Glomerular endothelial cell (primary cell): ENCODE measurements around the gene LCT. TPM values are rescaled to one million over a fixed set of nuclear protein-coding genes. Genes with fewer than 3 reads are reported as not detected.
"Not testable (repeated sequence)": the region's sequence is repeated elsewhere in the genome, so short reads cannot be mapped to it uniquely, and the experiment has no call there.

Experiments
- DNase-seq: peaks from one replicate; pipeline ENCODE4 v3.0.0-alpha.2; 2011; ENCODE audit warnings: low read depth, low spot score; ENCODE audit errors: extremely low read depth
- total RNA-seq: library from RNA; depleted of rRNA; stranded (reverse); fragments of >200 nt; gene quantifications from 2 replicates; pipeline ENCODE4 v1.2.3, GENCODE V29; 2015

LCT gene
- total RNA-seq, 1 donor from 2014 or later = under 0.01 TPM

DNA sequence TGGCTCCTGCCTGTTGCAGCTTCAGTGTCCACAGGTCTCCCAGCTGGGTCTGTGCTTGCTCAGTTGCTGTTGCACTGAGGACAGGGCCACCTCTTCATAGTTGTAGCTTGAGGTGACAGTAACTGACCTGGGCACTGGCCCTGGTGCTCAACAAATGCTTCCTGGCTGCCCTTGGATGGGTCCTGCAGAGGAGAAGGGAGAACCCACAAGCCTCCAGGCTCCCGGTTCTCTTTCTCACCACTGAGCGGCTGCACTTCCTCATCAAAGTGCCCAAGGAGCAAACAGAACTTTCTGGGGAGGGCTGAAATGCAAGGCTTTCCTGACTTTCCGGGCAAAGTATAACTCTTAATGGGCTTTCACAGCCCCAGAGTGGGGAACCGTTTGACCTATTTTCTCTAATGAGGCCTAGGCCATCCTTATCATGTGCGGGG, 38.7 kb downstream of the LCT start:
- DNase-seq = no peak

DNA sequence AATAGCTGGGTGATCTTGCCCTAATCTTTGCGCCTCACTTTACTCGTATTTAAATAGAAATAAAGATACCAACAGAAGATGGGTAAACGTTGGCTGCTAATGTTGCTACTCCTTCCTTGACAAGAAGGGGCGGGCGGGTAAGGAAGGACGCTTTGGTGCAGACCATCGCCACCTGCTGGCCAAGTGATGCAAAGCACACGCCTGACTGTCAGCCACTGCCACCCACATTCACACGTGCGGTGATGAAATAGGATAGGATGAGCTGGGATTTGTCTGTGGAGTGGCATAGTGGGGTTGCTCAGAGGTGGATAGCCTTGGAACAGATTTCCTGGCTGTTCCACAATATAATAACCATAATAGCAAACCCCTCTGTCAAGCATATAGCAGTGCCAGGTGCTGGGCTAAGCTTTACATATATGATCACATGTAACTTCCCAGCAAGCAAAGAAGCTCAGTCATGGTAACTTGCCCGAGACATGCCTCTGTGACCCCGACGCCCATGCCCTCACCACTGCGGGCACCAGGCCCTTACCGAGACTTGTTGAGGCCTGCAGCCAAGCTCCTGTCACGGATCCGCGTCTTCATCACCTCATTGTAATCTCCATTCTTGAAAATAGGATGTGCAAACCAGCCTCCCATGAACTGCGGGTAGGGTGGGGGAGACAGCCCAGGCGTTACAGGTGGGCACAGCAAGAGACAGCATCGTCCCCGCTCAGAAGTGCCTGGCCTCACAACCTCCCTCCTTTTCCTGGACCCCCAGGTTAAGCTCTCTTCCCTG, 39.3 kb downstream of the LCT start:
- no peak for DNase-seq

DNA sequence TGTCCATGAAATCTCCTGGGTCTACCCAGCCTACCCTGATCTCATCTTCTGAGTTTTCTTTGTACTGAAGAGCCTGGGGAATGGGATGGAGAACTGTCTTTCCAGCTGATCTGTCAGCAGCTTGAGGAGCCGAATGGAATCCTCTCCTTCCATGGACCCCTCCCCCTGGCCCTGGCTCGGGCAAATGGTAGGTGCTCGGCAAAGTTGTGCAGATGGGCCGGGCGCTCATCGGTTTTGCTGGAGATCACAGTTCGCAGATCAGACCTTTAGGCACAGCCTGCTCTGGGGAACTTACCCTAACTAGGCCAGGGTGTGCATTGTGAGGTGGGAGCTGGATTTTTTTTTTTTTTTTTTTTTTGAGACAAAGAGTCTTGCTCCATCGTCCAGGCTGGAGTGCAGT, 40.4 kb downstream of the LCT start:
- no peak for DNase-seq

DNA sequence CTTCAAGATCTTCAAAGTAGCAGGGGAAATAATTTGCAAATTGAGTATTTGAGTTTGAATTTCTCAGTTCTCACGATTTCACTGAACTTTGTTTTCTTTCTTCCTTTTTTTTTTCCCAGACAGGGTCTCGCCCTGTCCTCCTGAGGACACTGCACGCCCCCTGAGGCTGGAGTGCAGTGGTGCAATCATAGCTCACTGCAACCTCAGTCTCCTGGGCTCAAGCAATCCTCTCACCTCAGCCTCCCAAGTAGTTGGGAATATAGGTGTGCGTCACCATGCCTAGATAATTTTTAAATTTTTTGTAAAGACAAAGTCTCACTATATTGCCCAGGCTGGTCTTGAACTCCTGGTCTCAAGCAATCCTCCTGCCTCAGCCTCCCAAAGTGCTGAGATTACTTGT, 41.3 kb downstream of the LCT start:
- DNase-seq = not testable (repeated sequence)

DNA sequence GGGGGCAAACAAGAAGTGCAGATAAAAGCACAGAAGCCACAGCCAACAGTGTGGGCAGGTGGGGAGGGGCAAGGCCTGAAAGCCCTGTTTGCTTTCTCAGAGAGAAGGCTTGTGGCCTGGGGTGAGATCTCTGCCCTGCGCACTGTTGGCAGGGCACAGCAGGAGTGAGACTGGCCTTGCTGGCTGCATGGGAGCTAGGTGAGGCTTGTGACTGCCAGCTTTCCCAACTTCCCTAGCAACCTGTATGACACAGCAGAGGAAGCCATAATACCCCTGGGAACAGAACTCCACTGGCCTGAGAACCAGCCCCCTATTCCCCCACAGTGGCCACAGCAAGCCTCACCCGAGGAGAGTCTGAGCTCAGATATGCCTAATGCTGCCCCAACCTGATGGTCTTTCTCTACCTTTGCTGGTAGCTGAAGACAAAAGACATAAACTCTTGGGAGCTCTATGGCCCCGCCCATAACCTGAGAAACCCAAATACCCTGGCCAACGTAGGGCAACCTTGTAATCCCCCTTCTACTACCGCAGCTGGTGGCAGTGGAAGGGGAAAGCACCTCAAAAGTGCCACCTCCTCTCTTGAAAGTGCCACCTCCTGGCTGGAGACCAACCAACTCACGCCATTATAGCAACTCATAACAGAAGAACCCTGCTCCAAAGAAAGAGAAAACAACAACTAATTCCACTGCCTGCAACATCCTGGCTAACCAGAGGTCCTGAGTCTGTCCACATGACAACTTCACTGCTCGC, 44.4 kb downstream of the LCT start:
- DNase-seq = no peak

DNA sequence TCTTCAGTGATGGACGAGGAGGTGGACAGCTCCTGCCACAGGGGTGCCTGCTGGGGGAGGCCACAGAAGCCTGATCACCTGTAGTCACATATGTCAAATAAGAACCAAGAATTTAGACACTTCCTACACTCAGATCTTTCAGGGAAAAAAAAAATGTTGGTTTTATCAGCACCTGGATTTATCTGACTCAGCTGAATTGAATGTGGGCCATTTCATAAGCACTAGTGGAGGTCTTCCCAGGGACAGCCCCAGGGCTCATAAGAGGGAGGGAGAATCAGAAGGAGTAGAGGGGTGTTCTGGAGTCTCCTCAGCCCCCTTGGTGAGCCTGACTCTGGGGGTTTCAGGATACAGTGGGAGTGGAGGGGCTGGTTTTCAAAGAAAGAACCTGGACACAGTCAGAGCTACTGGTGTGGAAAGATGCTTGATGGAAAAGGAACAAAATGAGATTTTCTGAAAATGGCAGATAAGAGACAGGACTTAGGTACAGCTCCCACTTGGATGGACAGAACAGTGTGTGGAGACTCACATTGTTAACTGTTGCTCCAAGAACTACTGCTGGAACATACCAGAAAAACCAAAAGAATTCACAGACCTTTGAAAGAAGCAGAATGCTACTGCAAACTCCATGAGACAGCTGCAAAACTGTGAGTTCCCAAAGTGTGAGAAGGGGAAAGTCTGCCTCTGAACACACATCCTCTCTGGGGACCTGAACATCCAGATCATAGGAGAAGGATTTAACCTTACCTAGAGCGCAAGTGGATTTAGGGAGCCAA, 45.4 kb downstream of the LCT start:
- no peak for DNase-seq

DNA sequence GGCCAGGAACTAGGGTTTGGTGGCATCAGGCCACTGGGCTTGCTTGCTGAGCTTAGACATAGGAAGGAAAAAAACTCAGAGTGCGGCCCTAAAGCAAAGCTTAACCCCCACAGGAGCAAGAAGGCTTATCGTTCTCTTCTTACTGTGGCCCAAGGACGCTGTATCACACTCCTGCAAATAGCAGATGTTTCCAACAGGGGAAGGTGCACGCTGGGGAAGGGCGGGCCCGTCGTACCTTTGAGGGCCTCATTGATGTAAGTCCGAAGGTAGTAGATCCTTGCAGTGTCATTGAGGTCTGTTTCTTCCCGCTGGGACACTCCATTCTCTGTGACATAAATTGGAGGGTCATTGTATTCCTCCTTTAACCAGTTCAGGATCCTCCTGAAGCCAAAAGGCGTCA, 46.6 kb downstream of the LCT start:
- no peak for DNase-seq

DNA sequence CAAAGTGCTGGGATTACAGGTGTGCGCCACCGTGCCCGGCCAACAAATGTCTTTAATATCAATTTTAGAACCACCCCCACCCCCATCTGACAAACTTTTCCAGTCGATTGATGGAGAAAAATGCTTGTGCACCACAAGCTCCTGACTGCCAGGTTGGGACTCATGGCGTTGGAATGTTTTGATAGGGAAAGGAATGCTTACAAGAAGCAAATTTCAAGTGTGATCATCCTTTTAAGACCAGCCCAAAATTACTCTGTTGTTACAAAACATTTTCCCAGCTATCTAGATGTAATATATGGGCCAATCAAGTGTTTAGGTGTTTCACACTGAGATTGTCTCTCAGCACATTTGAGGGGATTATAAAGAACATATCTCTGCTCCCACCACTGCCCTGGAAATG, 50.2 kb downstream of the LCT start:
- no peak for DNase-seq

DNA sequence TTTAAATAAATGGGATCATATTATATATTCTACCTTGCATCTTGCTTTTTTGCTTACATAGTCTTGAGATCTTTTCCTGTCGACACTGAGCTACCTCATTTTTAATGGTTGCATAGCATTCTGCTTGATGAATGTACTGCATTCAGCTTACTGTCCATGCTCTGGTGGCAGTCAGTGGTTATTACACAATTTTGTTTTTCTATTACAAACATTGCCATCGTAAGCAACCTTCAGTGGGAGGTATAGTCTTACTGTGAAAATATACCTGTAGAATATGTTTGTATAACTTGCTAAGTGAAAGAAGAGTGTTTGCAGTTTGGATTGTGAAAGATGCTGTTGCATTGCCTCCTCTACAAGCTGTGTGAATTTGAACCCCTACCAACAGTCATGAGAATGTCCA, 52.0 kb downstream of the LCT start:
- no peak for DNase-seq

DNA sequence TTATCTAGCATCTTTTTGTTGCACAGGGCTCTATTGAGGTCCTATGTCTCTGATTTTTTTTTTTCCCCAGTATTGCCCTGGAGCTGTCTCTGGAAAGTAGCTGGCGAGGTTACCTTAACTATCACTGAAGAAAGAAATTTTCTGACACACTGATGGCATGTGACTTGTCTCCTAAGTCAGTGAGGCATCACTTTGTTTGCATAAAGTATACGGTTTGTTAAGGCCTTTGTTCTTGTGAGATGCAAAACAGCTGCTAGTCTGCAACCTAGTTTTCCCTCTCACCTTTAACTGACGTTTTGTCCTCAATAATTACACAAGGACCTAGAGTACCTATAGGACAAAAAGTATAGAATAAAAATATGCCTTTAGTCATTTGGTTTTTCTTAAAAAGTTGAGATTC, 53.5 kb downstream of the LCT start:
- DNase-seq = no peak

DNA sequence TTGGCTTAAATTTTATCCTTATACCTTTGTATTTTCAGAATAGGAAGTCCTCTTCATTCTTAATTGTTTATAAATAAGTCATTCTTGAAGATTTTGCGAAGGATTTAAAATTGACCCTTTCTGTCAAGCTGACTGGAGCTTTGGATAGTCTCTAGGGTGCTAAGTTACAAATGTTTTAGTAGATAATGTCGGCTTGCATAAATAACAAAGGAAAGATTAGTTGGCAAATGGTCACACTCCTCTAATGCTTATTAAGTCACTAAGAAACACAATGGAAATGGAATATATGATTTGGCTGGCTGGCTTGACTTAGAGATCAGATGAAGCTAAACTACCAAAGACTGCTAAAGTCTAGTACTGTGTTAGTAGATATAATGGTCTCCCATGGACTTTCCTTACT, 54.8 kb downstream of the LCT start:
- DNase-seq = no peak

DNA sequence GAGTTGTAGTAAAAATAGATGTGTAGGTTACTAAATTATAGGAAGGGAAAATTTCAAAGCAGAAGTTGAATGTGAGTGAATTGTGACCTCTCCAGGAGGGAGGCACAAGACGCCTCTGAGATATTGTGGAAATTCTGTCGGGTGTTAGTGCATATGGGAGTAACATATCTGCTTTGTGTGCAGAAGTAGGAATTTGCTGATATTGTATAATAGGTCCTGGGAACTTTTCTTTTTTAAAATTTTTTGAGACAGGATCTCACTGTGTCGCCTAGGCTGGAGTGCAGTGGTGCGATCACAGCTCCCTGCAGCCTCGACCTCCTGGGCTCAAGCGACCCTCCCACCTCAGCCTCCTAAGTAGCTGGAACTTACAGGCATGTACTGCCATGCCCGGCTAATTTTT, 60.6 kb downstream of the LCT start:
- no peak for DNase-seq

DNA sequence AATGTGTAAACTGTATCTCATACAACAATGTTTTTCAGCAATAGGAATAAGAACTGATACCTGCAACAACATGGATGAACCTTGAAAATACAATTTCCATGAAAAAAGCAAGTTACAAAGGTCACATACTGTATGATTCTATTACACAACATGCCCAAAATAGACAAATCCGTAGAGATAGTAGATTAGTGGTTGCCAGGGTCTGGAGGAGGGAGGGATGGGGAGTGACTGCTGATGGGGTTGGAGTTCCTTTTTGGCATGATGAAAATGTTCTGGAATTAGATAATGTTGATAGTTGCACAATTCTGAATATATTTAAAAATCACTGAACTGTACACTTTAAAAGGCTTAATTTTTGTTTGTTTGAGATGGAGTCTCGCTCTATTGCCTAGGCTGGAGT, 61.6 kb downstream of the LCT start:
- no peak for DNase-seq

DNA sequence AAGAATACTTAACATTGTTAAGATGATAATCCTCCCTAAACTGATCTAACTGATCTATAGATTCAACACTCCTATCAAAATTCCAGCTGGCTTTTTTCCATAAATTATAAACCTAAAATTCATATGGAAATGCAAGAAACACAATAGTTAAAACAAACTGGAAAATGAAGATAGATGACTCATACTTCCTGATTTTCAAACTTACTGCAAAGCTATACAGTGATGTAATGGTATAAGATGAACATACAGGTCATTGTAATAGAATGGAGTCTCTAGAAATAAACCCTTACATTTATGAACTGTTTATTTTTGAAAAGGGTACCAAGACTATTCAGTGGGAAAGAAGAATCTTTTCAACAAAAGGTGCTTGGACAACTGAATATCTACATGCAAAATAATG, 63.1 kb downstream of the LCT start:
- DNase-seq = no peak

DNA sequence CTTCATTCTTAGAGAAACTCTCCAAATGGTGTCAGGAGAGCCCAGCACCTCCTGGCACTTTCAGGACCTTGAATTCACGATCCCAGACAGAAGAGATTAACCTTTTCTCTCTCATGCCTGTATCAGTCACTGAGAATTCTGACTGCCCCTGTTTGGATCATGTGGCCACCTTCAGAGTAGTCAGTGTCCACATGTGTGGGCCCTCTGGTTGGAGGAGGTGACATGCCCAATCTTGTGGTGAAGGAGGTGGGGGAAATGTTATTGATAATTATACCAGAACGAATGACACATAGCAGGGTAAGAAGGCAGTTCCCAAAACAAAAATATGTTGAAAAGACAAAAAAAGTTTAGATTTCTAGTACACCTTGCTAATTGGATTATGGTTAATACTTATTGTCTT, 63.7 kb downstream of the LCT start:
- no peak for DNase-seq

DNA sequence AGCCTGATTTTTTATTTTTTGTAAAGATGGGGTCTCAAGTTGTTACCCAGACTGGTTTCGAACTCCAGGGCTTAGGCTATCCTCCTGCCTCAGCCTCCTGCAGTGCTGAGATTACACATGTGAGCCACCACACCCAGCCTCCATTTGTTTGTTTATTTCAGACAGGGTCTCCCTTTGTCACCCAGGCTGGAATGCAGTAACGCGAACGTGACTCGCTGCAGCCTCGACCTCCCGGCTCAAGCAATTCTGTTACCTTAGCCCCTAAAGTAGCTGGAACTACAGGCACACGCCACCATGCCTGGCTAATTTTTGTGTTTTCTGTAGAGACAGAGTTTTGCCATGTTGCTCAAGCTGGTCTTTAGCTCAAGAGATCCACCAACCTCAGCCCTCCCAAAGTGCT, 68.1 kb downstream of the LCT start:
- no peak for DNase-seq

DNA sequence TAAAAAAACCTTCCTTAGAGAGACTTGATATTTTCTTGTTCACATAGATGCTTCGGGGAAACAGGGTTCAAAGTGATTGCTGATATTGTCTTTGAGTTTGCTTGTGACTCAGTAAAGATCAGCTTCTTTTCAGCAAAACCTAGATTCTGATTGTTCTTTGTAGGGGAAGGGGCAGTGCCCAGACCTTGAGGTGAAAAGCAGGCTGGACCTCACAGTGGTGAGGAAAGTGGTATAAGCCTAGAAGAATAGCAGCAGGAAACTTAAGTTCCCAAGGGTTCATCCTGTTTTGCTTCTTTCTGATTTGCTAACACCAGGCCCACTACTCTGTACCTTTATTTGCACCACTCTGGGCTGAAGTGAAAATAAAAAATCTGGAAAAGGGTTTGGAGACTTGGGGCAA, 74.5 kb downstream of the LCT start:
- DNase-seq = no peak

DNA sequence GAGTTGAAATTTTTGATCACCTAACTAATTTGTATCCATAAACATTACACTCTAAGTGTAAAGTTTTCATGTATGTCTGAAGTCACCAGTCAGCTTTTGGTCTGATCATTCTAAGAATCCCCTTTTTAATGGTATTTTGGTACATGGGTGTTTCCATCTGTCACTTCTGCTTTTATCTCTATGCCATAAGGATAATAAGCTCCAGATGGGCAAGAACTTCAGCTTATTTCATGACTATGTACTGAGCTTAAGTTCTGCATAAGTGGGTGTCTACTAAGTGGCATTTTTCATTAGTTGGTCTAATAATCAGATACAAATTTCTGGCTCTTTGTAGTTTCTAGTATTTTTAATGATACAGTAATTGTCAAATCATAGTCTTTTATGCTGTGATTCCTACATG, 75.0 kb downstream of the LCT start:
- DNase-seq = no peak

DNA sequence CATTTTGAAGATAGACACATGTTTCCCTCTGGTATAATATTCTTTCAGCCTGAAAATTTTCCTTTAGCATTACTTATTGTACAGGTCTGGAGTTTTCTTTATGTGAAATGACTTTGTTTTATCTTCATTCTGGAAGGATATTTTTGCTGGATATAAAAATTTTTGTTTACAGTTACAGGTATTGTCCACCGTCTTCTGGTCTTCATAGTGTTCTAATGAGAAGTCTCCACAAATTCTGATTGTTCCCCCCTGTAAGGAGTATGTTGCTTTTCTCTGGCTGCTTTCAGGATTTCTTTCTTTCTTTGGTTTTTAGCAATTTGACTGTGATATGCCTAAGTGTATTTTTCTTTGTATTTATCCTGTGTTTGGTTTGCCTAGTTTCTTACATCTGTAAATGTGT, 80.3 kb downstream of the LCT start:
- DNase-seq = no peak

DNA sequence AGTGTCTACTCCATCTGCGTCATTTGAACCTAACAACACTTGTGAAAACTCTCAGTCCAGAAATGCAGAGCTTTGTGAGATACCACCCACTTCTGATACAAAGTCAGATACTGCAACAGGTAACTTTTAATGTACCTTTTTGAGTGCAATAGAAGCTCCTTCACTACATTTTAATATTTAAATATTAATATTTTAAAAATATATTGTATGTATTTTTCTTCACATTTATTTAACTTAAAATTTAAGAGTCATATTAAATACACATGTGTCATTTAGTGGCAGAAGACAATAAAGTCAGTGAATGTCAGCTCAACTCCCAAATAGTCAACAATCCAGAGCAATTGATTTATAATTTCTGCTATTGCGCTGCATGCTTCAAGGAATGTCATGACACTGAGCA, 81.4 kb downstream of the LCT start:
- DNase-seq = no peak

DNA sequence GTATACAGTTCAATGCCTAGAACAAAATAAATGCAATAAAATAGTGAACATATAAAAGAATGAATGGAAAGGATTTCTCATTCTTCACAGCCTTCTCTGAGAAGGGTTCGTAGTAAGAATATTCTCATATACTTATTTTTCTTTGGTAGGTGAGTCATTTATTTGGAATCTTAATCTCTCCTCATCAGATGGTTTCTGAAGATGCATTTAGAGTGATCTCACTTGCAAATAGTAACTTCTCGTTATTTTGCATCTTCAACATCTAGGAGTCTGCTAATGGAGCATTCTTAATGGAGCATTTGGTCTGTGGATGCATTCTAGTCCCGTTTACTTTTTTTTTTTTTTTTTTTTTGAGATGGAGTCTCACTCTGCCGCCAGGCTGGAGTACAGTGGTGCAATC, 91.4 kb downstream of the LCT start:
- DNase-seq = no peak
